DOHH2 (cell line): ENCODE results near the gene SMOC2.

ENCODE experiments used
- H3F3A ChIP-seq: fragments of 200-600 bp; sonication (generic), shearing (Covaris generic); 2 replicates; pipeline ENCODE4 v1.6.0; 2016; ENCODE audit warnings: antibody characterized with exemption, mild to moderate bottlenecking; ENCODE audit not compliant: control insufficient read depth, insufficient read depth
- H3K27ac ChIP-seq: fragments of 200-600 bp; sonication (generic); 2 replicates; pipeline ENCODE4 v1.5.1; 2014; ENCODE audit warnings: low read depth, mild to moderate bottlenecking, low read length, moderate library complexity
- H3K27me3 ChIP-seq: fragments of 200-600 bp; sonication (generic); 2 replicates; pipeline ENCODE4 v1.6.1; 2014; ENCODE audit warnings: mild to moderate bottlenecking, low read length, mixed read lengths; ENCODE audit not compliant: control insufficient read depth
- H3K36me3 ChIP-seq: fragments of 200-600 bp; sonication (generic); 2 replicates; pipeline ENCODE4 v1.6.1; 2014; ENCODE audit warnings: mild to moderate bottlenecking, low read length, moderate library complexity, mixed read lengths; ENCODE audit not compliant: control insufficient read depth
- H3K4me1 ChIP-seq: fragments of 200-600 bp; sonication (generic); 2 replicates; pipeline ENCODE4 v1.6.1; 2014; ENCODE audit warnings: mild to moderate bottlenecking, low read length, mixed read lengths; ENCODE audit not compliant: control insufficient read depth
- H3K4me2 ChIP-seq: fragments of 200-600 bp; sonication (generic); 2 replicates; pipeline ENCODE4 v1.6.0; 2014; ENCODE audit warnings: mild to moderate bottlenecking, low read length, moderate library complexity
- H3K4me3 ChIP-seq: fragments of 200-600 bp; sonication (generic); 2 replicates; pipeline ENCODE4 v1.5.1; 2014; ENCODE audit warnings: mild to moderate bottlenecking, low read length, mixed read lengths
- H3K79me2 ChIP-seq: fragments of 200-600 bp; sonication (generic); 2 replicates; pipeline ENCODE4 v1.6.1; 2014; ENCODE audit warnings: mild to moderate bottlenecking, low read length, mixed read lengths; ENCODE audit not compliant: control insufficient read depth
- H3K9me2 ChIP-seq: fragments of 200-600 bp; sonication (generic); replicated peaks from 2 replicates; pipeline ENCODE4 v1.6.1; 2014; ENCODE audit warnings: mild to moderate bottlenecking, low read length, mixed read lengths; ENCODE audit not compliant: control insufficient read depth
- H3K9me3 ChIP-seq: fragments of 200-600 bp; sonication (generic); 2 replicates; pipeline ENCODE4 v1.6.1; 2014; ENCODE audit warnings: antibody characterized with exemption, low read length, mixed read lengths; ENCODE audit not compliant: control insufficient read depth, insufficient read depth
- H4K20me1 ChIP-seq: fragments of 200-600 bp; sonication (generic); 2 replicates; pipeline ENCODE4 v1.6.0; 2014; ENCODE audit warnings: low read depth, mild to moderate bottlenecking, antibody characterized with exemption, low read length, moderate library complexity; ENCODE audit not compliant: control insufficient read depth, insufficient read depth
- CTCF ChIP-seq: fragments of 200-600 bp; sonication (generic); IDR thresholded peaks from one replicate; pipeline ENCODE4 v1.5.1; 2014; ENCODE audit warnings: antibody characterized with exemption, mild to moderate bottlenecking, low read depth, low read length; ENCODE audit not compliant: poor library complexity, severe bottlenecking
- EZH2phosphoT487 ChIP-seq: fragments of 200-600 bp; sonication (generic); IDR thresholded peaks from 2 replicates; pipeline ENCODE4 v1.6.1; 2017; ENCODE audit warnings: borderline replicate concordance, mild to moderate bottlenecking, antibody characterized with exemption, low read length, moderate library complexity, mixed read lengths

Gene SMOC2

GRCh38 chr6:168518867-168519266 lies 77.9 kb downstream of the SMOC2 start:
- Histone ChIP-seq H4K20me1 (no peaks in the 10 kb centered on the region), H3K4me1 (no peaks in the 10 kb centered on the region), H3K36me3 (no peaks in the 10 kb centered on the region), H3K9me2 (no peaks in the 10 kb centered on the region), H3K4me3 (no peak overlapping the region), H3K27ac (no peak overlapping the region), H3K4me2 (no peak overlapping the region), H3F3A (no peaks in the 10 kb centered on the region), H3K79me2 (no peaks in the 10 kb centered on the region), H3K27me3 (no peaks in the 10 kb centered on the region), H3K9me3 (peaks cover 35% of the 10 kb centered on the region; the same call in 1 of the 2 replicates)
- TF ChIP-seq EZH2phosphoT487 = no peak
- TF ChIP-seq CTCF = no peak

- Histone ChIP-seq H3K9me3 (peaks cover 35% of the 10 kb centered on the region; the same call in 1 of the 2 replicates), H3K27me3 (no peaks in the 10 kb centered on the region), H3F3A (no peaks in the 10 kb centered on the region), H4K20me1 (no peaks in the 10 kb centered on the region), H3K27ac (no peak overlapping the region), H3K36me3 (no peaks in the 10 kb centered on the region), H3K4me1 (no peaks in the 10 kb centered on the region), H3K79me2 (no peaks in the 10 kb centered on the region), H3K4me3 (no peak overlapping the region), H3K9me2 (no peaks in the 10 kb centered on the region), H3K4me2 (no peak overlapping the region)
- TF ChIP-seq EZH2phosphoT487 (no peak), CTCF (no peak)
Observed at GRCh38 chr6:168520233-168520632, 79.2 kb downstream of the SMOC2 start.

GRCh38 chr6:168524571-168525001 lies 83.6 kb downstream of the SMOC2 start:
- no peaks in the 10 kb centered on the region for H3K27me3 ChIP-seq
- TF ChIP-seq CTCF (no peak), EZH2phosphoT487 (no peak)
- H3K79me2 ChIP-seq = no peaks in the 10 kb centered on the region
- H3K9me2 ChIP-seq = no peaks in the 10 kb centered on the region
- H3K36me3 ChIP-seq = no peaks in the 10 kb centered on the region
- H3K9me3 ChIP-seq = peaks cover 11% of the 10 kb centered on the region; the same call in 1 of the 2 replicates
- H3K4me1 ChIP-seq = no peaks in the 10 kb centered on the region
- H3K4me3 ChIP-seq = no peak overlapping the region
- H3K4me2 ChIP-seq = no peak overlapping the region
- H3K27ac ChIP-seq = no peak overlapping the region
- no peaks in the 10 kb centered on the region for H4K20me1 ChIP-seq
- no peaks in the 10 kb centered on the region for H3F3A ChIP-seq

- H4K20me1 ChIP-seq = no peaks in the 10 kb centered on the region
- no peaks in the 10 kb centered on the region for H3K79me2 ChIP-seq
- H3K4me2 ChIP-seq = no peak overlapping the region
- H3K27ac ChIP-seq = no peak overlapping the region
- H3K36me3 ChIP-seq = no peaks in the 10 kb centered on the region
- peaks cover 11% of the 10 kb centered on the region; the same call in 1 of the 2 replicates for H3K9me3 ChIP-seq
- no peak for TF ChIP-seq EZH2phosphoT487
- TF ChIP-seq CTCF = no peak
- H3K4me3 ChIP-seq = no peak overlapping the region
- no peaks in the 10 kb centered on the region for H3F3A ChIP-seq
- no peaks in the 10 kb centered on the region for H3K4me1 ChIP-seq
- no peaks in the 10 kb centered on the region for H3K27me3 ChIP-seq
- H3K9me2 ChIP-seq = no peaks in the 10 kb centered on the region
Observed at GRCh38 chr6:168525114-168525513, 84.1 kb downstream of the SMOC2 start.
